Ascending aorta (tissue), 2 donors: ENCODE data around the gene ETV6. TPM values are rescaled to one million over a fixed set of nuclear protein-coding genes. Genes with fewer than 3 reads are reported as not detected.

ENCODE experiments used
- DNase-seq, 2 donors: peaks; one replicate each; pipeline ENCODE4 v3.0.0-alpha.2; 2019; ENCODE audit warnings: low spot score in 2 of 2
- H3K27ac ChIP-seq, 2 donors: fragments of 200-600 bp; sonication (generic); one replicate each; pipeline ENCODE4 v1.5.1; 2016 to 2017; ENCODE audit warnings: mild to moderate bottlenecking in 1 of 2
- H3K27me3 ChIP-seq: fragments of 200-600 bp; sonication (generic); one replicate; pipeline ENCODE4 v1.5.1; 2017
- H3K36me3 ChIP-seq, 2 donors: fragments of 200-600 bp; sonication (generic); one replicate each; pipeline ENCODE4 v1.5.1; 2016
- H3K4me1 ChIP-seq, 2 donors: fragments of 200-600 bp; sonication (generic); one replicate each; pipeline ENCODE4 v1.5.1; 2016 to 2017; ENCODE audit warnings: mild to moderate bottlenecking in 1 of 2
- H3K4me3 ChIP-seq, 2 donors: fragments of 200-600 bp; sonication (generic); one replicate each; pipeline ENCODE4 v1.5.1; 2016 to 2017; ENCODE audit warnings: mild to moderate bottlenecking in 1 of 2
- H3K9me3 ChIP-seq, 2 donors: fragments of 200-600 bp; sonication (generic); one replicate each; pipeline ENCODE4 v1.5.1; 2016
- intact Hi-C: fragments of 100-400 bp; cut with DNase I; formaldehyde crosslinking; loops from one replicate; pipeline ENCODE4 v1.15.1; 2023
- total RNA-seq: library from RNA; depleted of rRNA; stranded (reverse); fragments of >200 nt; gene quantifications from one replicate; pipeline ENCODE4 v1.1.0, GENCODE V29; 2016
- TF ChIP-seq, protein P1 (sequence below), 3 experiments: fragments of 200-600 bp in 2 of 3; fragments of 450-650 bp in 1 of 3; sonication (generic) in 2 of 3; IDR thresholded peaks; one replicate each; pipeline ENCODE4 v1.5.1; 2016 to 2019; ENCODE audit warnings: antibody characterized with exemption in 3 of 3, mild to moderate bottlenecking in 1 of 3, moderate library complexity in 1 of 3

The ETV6 gene
- total RNA-seq, 1 donor from 2014 or later = 21.6 TPM

DNA sequence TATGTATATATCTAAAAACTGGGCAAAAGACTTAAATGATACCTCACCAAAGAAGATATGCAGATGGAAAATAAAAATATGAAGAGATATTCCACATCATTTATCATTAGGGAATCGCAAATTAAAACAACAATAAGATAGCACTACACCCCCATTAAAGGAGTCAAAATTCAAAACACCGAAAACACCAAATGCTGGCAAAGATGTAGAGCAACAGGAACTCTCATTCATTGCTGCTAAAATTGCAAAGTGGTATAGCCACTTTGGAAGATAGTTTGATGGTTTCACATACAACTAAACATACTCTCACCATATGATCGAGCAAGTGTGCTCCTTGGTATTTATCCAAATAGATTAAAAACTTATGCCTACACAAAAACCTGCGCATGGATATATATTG, 289.7 kb downstream of the ETV6 start:
- no peaks in the 10 kb centered on the region for H3K9me3 ChIP-seq
- TF ChIP-seq, protein P1, sequence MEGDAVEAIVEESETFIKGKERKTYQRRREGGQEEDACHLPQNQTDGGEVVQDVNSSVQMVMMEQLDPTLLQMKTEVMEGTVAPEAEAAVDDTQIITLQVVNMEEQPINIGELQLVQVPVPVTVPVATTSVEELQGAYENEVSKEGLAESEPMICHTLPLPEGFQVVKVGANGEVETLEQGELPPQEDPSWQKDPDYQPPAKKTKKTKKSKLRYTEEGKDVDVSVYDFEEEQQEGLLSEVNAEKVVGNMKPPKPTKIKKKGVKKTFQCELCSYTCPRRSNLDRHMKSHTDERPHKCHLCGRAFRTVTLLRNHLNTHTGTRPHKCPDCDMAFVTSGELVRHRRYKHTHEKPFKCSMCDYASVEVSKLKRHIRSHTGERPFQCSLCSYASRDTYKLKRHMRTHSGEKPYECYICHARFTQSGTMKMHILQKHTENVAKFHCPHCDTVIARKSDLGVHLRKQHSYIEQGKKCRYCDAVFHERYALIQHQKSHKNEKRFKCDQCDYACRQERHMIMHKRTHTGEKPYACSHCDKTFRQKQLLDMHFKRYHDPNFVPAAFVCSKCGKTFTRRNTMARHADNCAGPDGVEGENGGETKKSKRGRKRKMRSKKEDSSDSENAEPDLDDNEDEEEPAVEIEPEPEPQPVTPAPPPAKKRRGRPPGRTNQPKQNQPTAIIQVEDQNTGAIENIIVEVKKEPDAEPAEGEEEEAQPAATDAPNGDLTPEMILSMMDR (IDR thresholded peaks at IDR 0.05) = no peak
- DNase-seq = no peak
- H3K27me3 ChIP-seq = no peaks in the 10 kb centered on the region
- no peak overlapping the region for H3K4me3 ChIP-seq
- H3K4me1 ChIP-seq = no peaks in the 10 kb centered on the region
- intact Hi-C loops = no loop called here
- no peaks in the 10 kb centered on the region for H3K36me3 ChIP-seq
- H3K27ac ChIP-seq = no peak overlapping the region

DNA sequence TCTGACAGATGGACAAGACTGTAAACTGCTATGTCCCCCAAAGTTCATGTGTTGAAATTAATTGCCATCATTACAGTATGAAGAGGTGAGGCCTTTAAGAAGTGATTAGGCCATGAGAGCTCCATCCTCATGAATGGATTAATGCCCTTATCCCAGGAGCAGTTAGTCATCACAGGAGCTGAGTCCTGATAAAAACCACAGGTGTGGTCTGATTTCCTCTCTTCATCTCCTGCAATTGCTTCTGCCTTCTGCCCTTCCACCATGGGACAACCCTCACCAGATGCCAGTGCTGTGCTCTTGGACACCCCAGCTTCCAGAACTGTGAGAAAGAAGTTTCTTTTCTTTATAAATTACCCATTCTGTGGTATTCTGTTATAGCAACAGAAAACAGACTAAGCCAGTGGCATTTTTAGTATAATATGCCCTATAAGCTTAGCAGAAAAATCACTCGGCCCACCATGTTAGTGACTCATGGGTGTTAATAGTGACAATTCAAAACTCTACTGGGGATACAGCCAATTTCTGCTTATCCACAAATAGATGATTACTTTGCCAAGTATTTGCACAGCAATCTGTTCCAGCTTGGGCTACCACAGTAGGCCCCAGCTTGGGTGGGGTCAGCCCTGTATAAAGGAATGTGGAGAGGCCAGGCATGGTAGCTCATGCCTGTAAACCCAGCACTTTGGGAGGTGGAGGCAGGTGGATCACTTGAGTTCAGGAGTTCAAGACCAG, 292.3 kb downstream of the ETV6 start:
- no peak for DNase-seq
- intact Hi-C loops = no loop called here
- H3K9me3 ChIP-seq = no peaks in the 10 kb centered on the region
- H3K27me3 ChIP-seq = no peaks in the 10 kb centered on the region
- no peaks in the 10 kb centered on the region for H3K36me3 ChIP-seq
- TF ChIP-seq, protein P1 (IDR thresholded peaks at IDR 0.05) = no peak
- H3K4me1 ChIP-seq = no peaks in the 10 kb centered on the region
- H3K27ac ChIP-seq = no peak overlapping the region
- H3K4me3 ChIP-seq = no peak overlapping the region

DNA sequence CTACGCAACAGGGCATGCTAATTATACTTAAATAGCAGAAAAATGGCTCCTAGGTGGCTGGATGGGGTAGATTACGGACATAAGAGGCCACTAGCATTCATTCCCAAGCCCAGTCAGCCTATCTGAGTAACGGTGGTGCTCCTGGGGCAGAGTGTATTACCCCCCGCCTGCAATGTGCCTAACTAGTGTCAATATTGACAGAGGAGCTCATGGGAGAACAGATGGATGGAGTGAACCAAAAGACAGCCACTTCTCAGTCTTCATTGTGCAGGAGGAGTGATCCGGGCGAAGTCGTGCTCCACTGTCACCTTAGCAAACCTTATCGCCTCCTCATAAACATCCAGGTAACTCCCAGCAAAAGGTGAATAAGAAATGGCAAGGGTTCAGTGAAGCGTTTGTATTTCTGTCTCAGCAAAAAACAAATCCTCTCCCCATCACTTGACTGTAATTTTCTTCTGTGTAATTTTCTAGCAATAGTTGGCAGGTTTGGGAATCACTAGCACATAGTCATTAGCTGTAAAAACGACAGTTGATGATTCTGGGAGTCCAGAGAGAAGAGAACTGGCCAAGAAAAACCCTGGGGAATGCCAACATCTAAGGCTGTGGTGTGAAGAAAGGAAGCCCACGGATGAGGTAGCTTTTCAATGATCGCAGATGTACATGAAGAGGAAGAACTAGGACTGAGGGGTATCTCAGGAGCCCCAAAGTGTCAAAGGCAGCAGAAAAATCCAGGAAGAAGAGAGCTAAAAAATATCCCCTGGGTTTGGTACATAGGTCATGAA, 294.6 kb downstream of the ETV6 start:
- intact Hi-C loops = no loop called here
- no peak overlapping the region for H3K27ac ChIP-seq
- no peaks in the 10 kb centered on the region for H3K27me3 ChIP-seq
- no peaks in the 10 kb centered on the region for H3K36me3 ChIP-seq
- no peaks in the 10 kb centered on the region for H3K9me3 ChIP-seq
- H3K4me3 ChIP-seq = no peak overlapping the region
- H3K4me1 ChIP-seq = no peaks in the 10 kb centered on the region
- TF ChIP-seq, protein P1 (IDR thresholded peaks at IDR 0.05) = no peak
- DNase-seq = no peak
